PC-3 (cell line): ENCODE results near the gene ZBTB16. TPM values are rescaled to one million over a fixed set of nuclear protein-coding genes. Genes with fewer than 3 reads are reported as not detected.
A peak's percentile ranks its signal among the peaks of the same experiment; 100 is the strongest.

ENCODE experiments used
- ATAC-seq: fragments of 200-7000 bp; cut with Tn5 transposase; 2 replicates; pipeline ENCODE4 v1.9.1; 2020; ENCODE audit warnings: mild to moderate bottlenecking, moderate library complexity
- BruUV-seq: library from RNA; stranded (reverse); fragments of 400-500 nt; replicated peaks from 2 replicates; lab custom pipeline; 2021; lab: Mats Ljungman, UMichigan
- CTCF ChIA-PET: fragments of 300-600 bp; sonication (Branson Sonifier 250); formaldehyde crosslinking; loops from one replicate; lab custom pipeline; 2022; ENCODE audit warnings: antibody characterized with exemption; lab: Charles Lee
- POLR2A ChIA-PET: fragments of 300-600 bp; sonication (Branson Sonifier 250); formaldehyde crosslinking; loops from one replicate; lab custom pipeline; 2022; ENCODE audit warnings: antibody characterized with exemption; ENCODE audit not compliant: unreplicated experiment; lab: Charles Lee
- DNase-seq: peaks from one replicate; pipeline ENCODE4 v3.0.0-alpha.2; 2015
- H2AFZ ChIP-seq: fragments of 300-600 bp; sonication (generic); 2 replicates; pipeline ENCODE4 v1.6.0; 2016; ENCODE audit warnings: antibody characterized with exemption, low read length
- H3F3A ChIP-seq: fragments of 300-600 bp; sonication (generic); one replicate; pipeline ENCODE4 v1.6.0; 2017; ENCODE audit warnings: antibody characterized with exemption, low read length, control low read depth, mild to moderate bottlenecking; ENCODE audit not compliant: unreplicated experiment
- H3K27ac ChIP-seq: fragments of 300-600 bp; sonication (generic); 2 replicates; pipeline ENCODE4 v1.5.1; 2016; ENCODE audit warnings: mild to moderate bottlenecking, low read length
- H3K27me3 ChIP-seq: fragments of 300-600 bp; sonication (generic); 2 replicates; pipeline ENCODE4 v1.6.1; 2016; ENCODE audit warnings: low read length, mixed read lengths
- H3K36me3 ChIP-seq: fragments of 300-600 bp; sonication (generic); 2 replicates; pipeline ENCODE4 v1.6.1; 2016; ENCODE audit warnings: low read depth, mixed run types, low read length, mixed read lengths
- H3K4me1 ChIP-seq: fragments of 300-600 bp; sonication (generic); 2 replicates; pipeline ENCODE4 v1.5.1; 2016; ENCODE audit warnings: low read length; ENCODE audit not compliant: insufficient read depth
- H3K4me2 ChIP-seq: fragments of 300-600 bp; sonication (generic); 2 replicates; pipeline ENCODE4 v1.6.0; 2016; ENCODE audit warnings: low read length
- H3K4me3 ChIP-seq: fragments of 300-600 bp; sonication (generic); 2 replicates; pipeline ENCODE4 v1.5.1; 2016; ENCODE audit warnings: mild to moderate bottlenecking, low read length, mixed read lengths
- H3K79me2 ChIP-seq: fragments of 300-600 bp; sonication (generic); 2 replicates; pipeline ENCODE4 v1.6.1; 2017; ENCODE audit warnings: low read length, mixed read lengths
- H3K9ac ChIP-seq: fragments of 300-600 bp; sonication (generic); 2 replicates; pipeline ENCODE4 v1.6.0; 2016; ENCODE audit warnings: mild to moderate bottlenecking, low read length
- H3K9me2 ChIP-seq: fragments of 300-600 bp; sonication (generic); replicated peaks from 2 replicates; pipeline ENCODE4 v1.6.1; 2016; ENCODE audit warnings: mixed run types, low read length, mixed read lengths
- H3K9me3 ChIP-seq: fragments of 300-600 bp; sonication (generic); 2 replicates; pipeline ENCODE4 v1.6.1; 2016; ENCODE audit warnings: low read length, mixed read lengths
- H4K20me1 ChIP-seq: fragments of 300-600 bp; sonication (generic); 2 replicates; pipeline ENCODE4 v1.6.1; 2016; ENCODE audit warnings: low read length, mixed read lengths
- CTCF ChIP-seq: fragments of 300-600 bp; sonication (generic); conservative IDR thresholded peaks from 2 replicates; pipeline ENCODE4 v1.5.1; 2017; ENCODE audit warnings: antibody characterized with exemption, low read depth, mild to moderate bottlenecking, low read length
- EZH2 ChIP-seq: fragments of 300-600 bp; sonication (generic); IDR thresholded peaks from one replicate; pipeline ENCODE4 v1.6.1; 2017; ENCODE audit warnings: antibody characterized with exemption, mild to moderate bottlenecking, low read length; ENCODE audit not compliant: unreplicated experiment
- EZH2phosphoT487 ChIP-seq: fragments of 300-600 bp; sonication (generic); IDR thresholded peaks from 2 replicates; pipeline ENCODE4 v1.6.1; 2018; ENCODE audit warnings: mild to moderate bottlenecking, antibody characterized with exemption, low read length, borderline replicate concordance
- intact Hi-C: fragments of 100-400 bp; cut with micrococcal nuclease; formaldehyde crosslinking; loops from 2 replicates; pipeline ENCODE4 v1.9.0; 2023
- total RNA-seq: library from RNA; depleted of rRNA; stranded (reverse); fragments of >200 nt; gene quantifications from 2 replicates; pipeline ENCODE4 v1.2.3, GENCODE V29; 2014

The ZBTB16 gene
- total RNA-seq, 1 experiment from 2014 or later: not detected

GRCh38 chr11:114197799-114198500 lies 138.4 kb downstream of the ZBTB16 start:
- intact Hi-C loops: no loop called here
- TF ChIP-seq EZH2: no peak
- no peak for TF ChIP-seq CTCF
- TF ChIP-seq EZH2phosphoT487: no peak
- Histone ChIP-seq H3K4me3 (no peak overlapping the region), H3K4me2 (0 out of 2 replicates have a peak overlapping the region, but pooled peaks have one; percentile 10), H3K9ac (no peak overlapping the region), H3K9me3 (no peaks in the 10 kb centered on the region), H3K27ac (no peak overlapping the region), H3K79me2 (no peaks in the 10 kb centered on the region), H4K20me1 (no peaks in the 10 kb centered on the region), H2AFZ (no peak overlapping the region), H3K4me1 (peaks cover 13% of the 10 kb centered on the region; the same call in 1 of the 2 replicates), H3K36me3 (no peaks in the 10 kb centered on the region), H3K27me3 (peaks cover 49% of the 10 kb centered on the region), H3K9me2 (no peaks in the 10 kb centered on the region), H3F3A (no peaks in the 10 kb centered on the region)
- BruUV-seq: no TSS peak
- ATAC-seq (peak; percentile 15), DNase-seq (peak; percentile 60)
- ChIA-PET CTCF (no interaction called here), POLR2A (interaction anchor here (0.5 kb wide), 1 partner anchor 325 kb away, joined by 4 read pairs; no protein-coding TSS in a partner anchor)

GRCh38 chr11:114199051-114199450 lies 139.5 kb downstream of the ZBTB16 start:
- no peak overlapping the region for H3K27ac ChIP-seq
- H3K27me3 ChIP-seq: peaks cover 55% of the 10 kb centered on the region
- DNase-seq (no peak), ATAC-seq (no peak)
- no peaks in the 10 kb centered on the region for H3K36me3 ChIP-seq
- no peak overlapping the region for H3K4me2 ChIP-seq
- peaks cover 13% of the 10 kb centered on the region; the same call in 1 of the 2 replicates for H3K4me1 ChIP-seq
- CTCF ChIA-PET: no interaction called here
- H4K20me1 ChIP-seq: no peaks in the 10 kb centered on the region
- BruUV-seq: no TSS peak
- intact Hi-C loops: no loop called here
- POLR2A ChIA-PET: no interaction called here
- H2AFZ ChIP-seq: no peak overlapping the region
- H3K9me2 ChIP-seq: no peaks in the 10 kb centered on the region
- H3K9ac ChIP-seq: no peak overlapping the region
- H3K79me2 ChIP-seq: no peaks in the 10 kb centered on the region
- no peak for TF ChIP-seq EZH2
- no peak for TF ChIP-seq EZH2phosphoT487
- TF ChIP-seq CTCF: no peak
- H3F3A ChIP-seq: no peaks in the 10 kb centered on the region
- H3K9me3 ChIP-seq: no peaks in the 10 kb centered on the region
- H3K4me3 ChIP-seq: no peak overlapping the region
